Fibroblast of villous mesenchyme (primary cell): ENCODE data around the gene PSKH1. TPM values are rescaled to one million over a fixed set of nuclear protein-coding genes. Genes with fewer than 3 reads are reported as not detected.

ENCODE experiments used
- DNase-seq: peaks from one replicate; pipeline ENCODE4 v3.0.0-alpha.2; 2010; ENCODE audit warnings: low read depth
- H3K4me3 ChIP-seq: 2 replicates; pipeline ENCODE4 v1.5.1; 2011; ENCODE audit warnings: low read depth, mild to moderate bottlenecking, low read length
- CTCF ChIP-seq: IDR thresholded peaks from 2 replicates; pipeline ENCODE4 v1.5.1; 2012; ENCODE audit warnings: low read depth, mild to moderate bottlenecking, low read length; ENCODE audit not compliant: insufficient read depth
- total RNA-seq: library from RNA; depleted of rRNA; stranded (reverse); fragments of >200 nt; gene quantifications from 2 replicates; pipeline ENCODE4 v1.2.3, GENCODE V29; 2012

Gene PSKH1
- total RNA-seq = 13.0 and 13.2 TPM in 2 replicates

GRCh38 chr16:67892899-67893742 lies at the start of gene PSKH1:
PSKH1 (plus strand) TSS chr16:67893254; CDS start chr16:67908750, 15,496 bp downstream.
- peak within 1 kb of the TSS; percentile 68 for H3K4me3 ChIP-seq
- DNase-seq = peak; percentile 96
- TF ChIP-seq CTCF = no peak

DNA sequence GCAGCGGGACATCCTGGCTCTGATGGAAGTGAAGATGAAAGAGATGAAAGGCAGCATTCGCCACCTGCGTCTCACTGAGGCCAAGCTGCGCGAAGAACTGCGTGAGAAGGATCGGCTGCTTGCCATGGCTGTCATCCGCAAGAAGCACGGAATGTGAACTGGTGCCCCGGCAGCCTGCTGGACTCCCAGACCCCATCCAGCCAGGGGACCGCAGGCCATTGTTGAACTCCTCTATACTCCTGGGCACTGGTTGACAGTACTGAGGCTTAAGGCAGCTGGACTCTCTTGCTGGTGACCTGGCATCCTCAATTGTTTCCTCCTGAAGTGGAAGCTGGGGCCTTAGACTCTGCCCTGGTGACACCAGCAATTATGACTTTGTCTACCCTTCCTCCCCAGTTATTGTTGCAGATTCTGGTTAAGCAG lies 49.7 kb upstream of the PSKH1 start:
- DNase-seq = no peak
- no peak for TF ChIP-seq CTCF
- peak overlapping the region; percentile 99 for H3K4me3 ChIP-seq

- peak; percentile 30 for DNase-seq
- peak overlapping the region; percentile 29 for H3K4me3 ChIP-seq
- peak; percentile 29 for TF ChIP-seq CTCF
Measured at GRCh38 chr16:67844497-67844896, 48.6 kb upstream of the PSKH1 start.

DNA sequence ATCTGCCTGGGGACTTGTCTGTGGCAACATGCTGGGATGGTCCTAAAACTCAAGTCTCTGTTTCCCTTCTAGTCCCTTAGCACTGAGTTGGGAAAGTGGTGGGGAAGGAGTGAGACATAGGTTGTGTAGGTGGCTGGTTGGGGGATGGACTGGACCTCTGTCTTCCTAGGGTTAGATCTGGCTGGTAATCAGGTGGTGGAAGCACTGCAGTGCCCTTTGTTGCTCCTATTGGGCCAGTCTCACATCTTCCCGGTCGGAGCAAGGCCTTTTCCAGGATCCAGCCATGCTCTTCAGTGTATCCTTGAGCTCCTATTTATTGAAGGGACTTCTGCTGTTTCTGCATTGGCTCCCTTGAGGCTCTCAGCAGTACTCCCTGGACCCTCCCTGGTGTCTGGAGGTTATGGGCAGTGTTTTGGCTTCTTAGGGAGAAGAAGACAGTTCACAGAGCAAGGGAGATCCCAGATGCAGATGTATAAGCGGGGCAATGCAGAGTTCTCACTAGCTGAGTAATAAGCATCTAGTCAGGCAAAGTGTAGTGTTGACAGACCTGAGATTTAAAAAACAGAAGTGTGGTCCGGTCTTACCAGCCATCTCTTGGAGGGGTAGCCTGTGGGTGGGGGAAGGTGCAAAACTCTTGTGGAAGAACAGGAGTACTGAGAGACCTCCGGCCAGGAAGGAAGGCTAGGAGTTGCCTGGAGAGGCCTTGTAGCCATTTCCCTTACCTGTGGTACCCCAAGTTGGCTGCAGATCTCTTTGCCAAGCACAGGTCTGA lies 47.6 kb upstream of the PSKH1 start:
- no peak for DNase-seq
- no peak for TF ChIP-seq CTCF
- peak overlapping the region; percentile 91 for H3K4me3 ChIP-seq

- TF ChIP-seq CTCF = no peak
- H3K4me3 ChIP-seq = peak overlapping the region; percentile 91
Measured at GRCh38 chr16:67846063-67846319, 47.1 kb upstream of the PSKH1 start.

GRCh38 chr16:67846320-67847063 lies 46.6 kb upstream of the PSKH1 start, which contains the start of gene NUTF2:
NUTF2 (plus strand) TSS chr16:67846933; CDS start chr16:67865131, 18,198 bp downstream.
- TF ChIP-seq CTCF = no peak

More at GRCh38 chr16:67846063-67846319, 47.1 kb upstream of the PSKH1 start:
- no peak for DNase-seq

More at GRCh38 chr16:67846320-67847063, 46.6 kb upstream of the PSKH1 start, which contains the start of gene NUTF2:
- peak within 1 kb of the TSS; percentile 91 for H3K4me3 ChIP-seq
- peak; percentile 95 for DNase-seq
